ENCODE results near the gene ATL2.

DNA sequence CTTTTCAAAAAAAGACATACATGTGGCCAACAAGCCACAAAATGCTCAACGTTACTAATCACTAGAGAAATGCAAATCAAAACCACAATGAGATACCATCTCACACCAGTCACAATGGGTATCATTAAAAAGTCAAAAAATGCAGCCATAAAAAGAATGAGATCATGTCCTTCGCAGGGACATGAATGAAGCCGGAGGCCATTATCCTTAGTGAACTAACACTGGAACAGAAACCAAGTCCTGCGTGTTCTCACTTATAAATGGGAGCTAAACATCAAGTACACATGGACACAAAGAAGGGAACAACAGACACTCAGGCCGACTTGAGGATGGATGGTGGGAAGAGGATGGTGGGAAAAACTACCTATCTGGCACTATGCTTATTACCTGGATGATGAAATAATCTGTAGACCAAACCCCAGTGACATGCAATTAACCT is 17.8 kb upstream of the ATL2 start:
- TF ChIP-seq NFRKB (IDR thresholded peaks at IDR 0.05), result no peak
- no peak for TF ChIP-seq BHLHE40 (IDR thresholded peaks at IDR 0.05; ENCODE audit: borderline replicate concordance)
- peak; percentile 54; the same call in 1 of the 2 replicates for TF ChIP-seq FOXM1 (IDR thresholded peaks at IDR 0.05; ENCODE audit: borderline replicate concordance)
- TF ChIP-seq FOXK2 (IDR thresholded peaks at IDR 0.05), result no peak
- no peak for TF ChIP-seq FOXA1 (IDR thresholded peaks at IDR 0.05)
- no peak for TF ChIP-seq ZNF384 (IDR thresholded peaks at IDR 0.05)
- TF ChIP-seq, protein P1, sequence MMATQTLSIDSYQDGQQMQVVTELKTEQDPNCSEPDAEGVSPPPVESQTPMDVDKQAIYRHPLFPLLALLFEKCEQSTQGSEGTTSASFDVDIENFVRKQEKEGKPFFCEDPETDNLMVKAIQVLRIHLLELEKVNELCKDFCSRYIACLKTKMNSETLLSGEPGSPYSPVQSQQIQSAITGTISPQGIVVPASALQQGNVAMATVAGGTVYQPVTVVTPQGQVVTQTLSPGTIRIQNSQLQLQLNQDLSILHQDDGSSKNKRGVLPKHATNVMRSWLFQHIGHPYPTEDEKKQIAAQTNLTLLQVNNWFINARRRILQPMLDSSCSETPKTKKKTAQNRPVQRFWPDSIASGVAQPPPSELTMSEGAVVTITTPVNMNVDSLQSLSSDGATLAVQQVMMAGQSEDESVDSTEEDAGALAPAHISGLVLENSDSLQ (IDR thresholded peaks at IDR 0.05), result 0 out of 2 replicates have a peak, but pooled peaks have one; percentile 12
- TF ChIP-seq CTBP1 (IDR thresholded peaks at IDR 0.05; ENCODE audit: borderline replicate concordance), result 0 out of 2 replicates have a peak, but pooled peaks have one; percentile 24
- TF ChIP-seq ELF4 (IDR thresholded peaks at IDR 0.05), result no peak
- TF ChIP-seq SP1 (IDR thresholded peaks at IDR 0.05), result no peak
- TF ChIP-seq TARDBP (IDR thresholded peaks at IDR 0.05), result no peak
- no peak for TF ChIP-seq ARNT (IDR thresholded peaks at IDR 0.05)
- TF ChIP-seq SUZ12 (IDR thresholded peaks at IDR 0.05), result no peak
- no peak for TF ChIP-seq L3MBTL2 (conservative IDR thresholded peaks at IDR 0.05)

All from HEK293T (cell line).